ENCODE data around the gene TIAM2.
"Not testable (repeated sequence)": the region's sequence is repeated elsewhere in the genome, so short reads cannot be mapped to it uniquely, and the experiment has no call there.

Gene TIAM2

GRCh38 chr6:155230975-155231374 lies 235.9 kb downstream of the TIAM2 start:
- not testable (repeated sequence) for H3K36me3 ChIP-seq (ENCODE audit: insufficient read depth, low read depth, low read length); H3K4me3 ChIP-seq (ENCODE audit: low read length); H3K4me1 ChIP-seq (ENCODE audit: insufficient read depth, low read length); H3K9me3 ChIP-seq (ENCODE audit: insufficient read depth, low read depth, low read length); H3K27ac ChIP-seq (ENCODE audit: low read length); H3K27me3 ChIP-seq (ENCODE audit: insufficient read depth, low read length); H3K9ac ChIP-seq (ENCODE audit: low read depth, low read length)

- no peaks in the 10 kb centered on the region; the same call in 1 of the 2 replicates for H3K36me3 ChIP-seq (ENCODE audit: insufficient read depth, low read depth, low read length)
- no peaks in the 10 kb centered on the region for H3K27me3 ChIP-seq (ENCODE audit: insufficient read depth, low read length)
- H3K4me3 ChIP-seq (ENCODE audit: low read length): no peak overlapping the region
- peaks cover 18% of the 10 kb centered on the region for H3K9me3 ChIP-seq (ENCODE audit: insufficient read depth, low read depth, low read length)
- no peak overlapping the region for H3K9ac ChIP-seq (ENCODE audit: low read depth, low read length)
- no peak overlapping the region for H3K27ac ChIP-seq (ENCODE audit: low read length)
- H3K4me1 ChIP-seq (ENCODE audit: insufficient read depth, low read length): 0 out of 2 replicates have a peak, but pooled peaks cover under 1% of the 10 kb centered on the region
Measured at GRCh38 chr6:155232848-155233247, 237.7 kb downstream of the TIAM2 start.

- no peaks in the 10 kb centered on the region for H3K4me1 ChIP-seq (ENCODE audit: insufficient read depth, low read length)
- H3K27ac ChIP-seq (ENCODE audit: low read length): no peak overlapping the region
- peaks cover 31% of the 10 kb centered on the region for H3K9me3 ChIP-seq (ENCODE audit: insufficient read depth, low read depth, low read length)
- no peaks in the 10 kb centered on the region for H3K27me3 ChIP-seq (ENCODE audit: insufficient read depth, low read length)
- no peak overlapping the region for H3K9ac ChIP-seq (ENCODE audit: low read depth, low read length)
- no peaks in the 10 kb centered on the region; the same call in 1 of the 2 replicates for H3K36me3 ChIP-seq (ENCODE audit: insufficient read depth, low read depth, low read length)
- no peak overlapping the region for H3K4me3 ChIP-seq (ENCODE audit: low read length)
Measured at GRCh38 chr6:155234167-155234566, 239.1 kb downstream of the TIAM2 start.

GRCh38 chr6:155234687-155235086 lies 239.6 kb downstream of the TIAM2 start:
- Histone ChIP-seq H3K27ac (ENCODE audit: low read length) (no peak overlapping the region), H3K4me1 (ENCODE audit: insufficient read depth, low read length) (no peaks in the 10 kb centered on the region), H3K27me3 (ENCODE audit: insufficient read depth, low read length) (no peaks in the 10 kb centered on the region), H3K36me3 (ENCODE audit: insufficient read depth, low read depth, low read length) (no peaks in the 10 kb centered on the region), H3K9ac (ENCODE audit: low read depth, low read length) (no peak overlapping the region), H3K9me3 (ENCODE audit: insufficient read depth, low read depth, low read length) (peaks cover 32% of the 10 kb centered on the region), H3K4me3 (ENCODE audit: low read length) (no peak overlapping the region)

GRCh38 chr6:155235087-155235486 lies 240.0 kb downstream of the TIAM2 start:
- Histone ChIP-seq H3K4me3 (ENCODE audit: low read length) (no peak overlapping the region), H3K9me3 (ENCODE audit: insufficient read depth, low read depth, low read length) (peaks cover 32% of the 10 kb centered on the region), H3K27me3 (ENCODE audit: insufficient read depth, low read length) (no peaks in the 10 kb centered on the region), H3K27ac (ENCODE audit: low read length) (no peak overlapping the region), H3K36me3 (ENCODE audit: insufficient read depth, low read depth, low read length) (no peaks in the 10 kb centered on the region), H3K4me1 (ENCODE audit: insufficient read depth, low read length) (no peaks in the 10 kb centered on the region), H3K9ac (ENCODE audit: low read depth, low read length) (no peak overlapping the region)

- H3K36me3 ChIP-seq (ENCODE audit: insufficient read depth, low read depth, low read length): peaks cover 8% of the 10 kb centered on the region; the same call in 1 of the 2 replicates
- H3K4me3 ChIP-seq (ENCODE audit: low read length): no peak overlapping the region
- no peaks in the 10 kb centered on the region for H3K4me1 ChIP-seq (ENCODE audit: insufficient read depth, low read length)
- H3K9ac ChIP-seq (ENCODE audit: low read depth, low read length): no peak overlapping the region
- H3K27me3 ChIP-seq (ENCODE audit: insufficient read depth, low read length): no peaks in the 10 kb centered on the region
- H3K9me3 ChIP-seq (ENCODE audit: insufficient read depth, low read depth, low read length): peaks cover 32% of the 10 kb centered on the region
- no peak overlapping the region for H3K27ac ChIP-seq (ENCODE audit: low read length)
Measured at GRCh38 chr6:155237613-155238012, 242.5 kb downstream of the TIAM2 start.

GRCh38 chr6:155240905-155241600 lies 245.9 kb downstream of the TIAM2 start:
- no peak overlapping the region for H3K4me3 ChIP-seq (ENCODE audit: low read length)
- H3K9ac ChIP-seq (ENCODE audit: low read depth, low read length): no peak overlapping the region
- no peaks in the 10 kb centered on the region for H3K4me1 ChIP-seq (ENCODE audit: insufficient read depth, low read length)
- H3K36me3 ChIP-seq (ENCODE audit: insufficient read depth, low read depth, low read length): peaks cover 30% of the 10 kb centered on the region
- peaks cover 29% of the 10 kb centered on the region for H3K9me3 ChIP-seq (ENCODE audit: insufficient read depth, low read depth, low read length)
- H3K27ac ChIP-seq (ENCODE audit: low read length): no peak overlapping the region
- no peaks in the 10 kb centered on the region for H3K27me3 ChIP-seq (ENCODE audit: insufficient read depth, low read length)

- Histone ChIP-seq H3K4me1 (ENCODE audit: insufficient read depth, low read length) (no peaks in the 10 kb centered on the region), H3K9ac (ENCODE audit: low read depth, low read length) (no peak overlapping the region), H3K36me3 (ENCODE audit: insufficient read depth, low read depth, low read length) (peaks cover 38% of the 10 kb centered on the region), H3K4me3 (ENCODE audit: low read length) (no peak overlapping the region), H3K27ac (ENCODE audit: low read length) (no peak overlapping the region), H3K27me3 (ENCODE audit: insufficient read depth, low read length) (no peaks in the 10 kb centered on the region), H3K9me3 (ENCODE audit: insufficient read depth, low read depth, low read length) (peaks cover 23% of the 10 kb centered on the region)
Measured at GRCh38 chr6:155241966-155242365, 246.9 kb downstream of the TIAM2 start.

- no peak overlapping the region for H3K27ac ChIP-seq (ENCODE audit: low read length)
- H3K9me3 ChIP-seq (ENCODE audit: insufficient read depth, low read depth, low read length): no peaks in the 10 kb centered on the region
- no peaks in the 10 kb centered on the region for H3K4me1 ChIP-seq (ENCODE audit: insufficient read depth, low read length)
- no peak overlapping the region for H3K4me3 ChIP-seq (ENCODE audit: low read length)
- no peak overlapping the region for H3K9ac ChIP-seq (ENCODE audit: low read depth, low read length)
- peaks cover 47% of the 10 kb centered on the region for H3K36me3 ChIP-seq (ENCODE audit: insufficient read depth, low read depth, low read length)
- H3K27me3 ChIP-seq (ENCODE audit: insufficient read depth, low read length): no peaks in the 10 kb centered on the region
Measured at GRCh38 chr6:155244434-155244833, 249.3 kb downstream of the TIAM2 start.

- Histone ChIP-seq H3K9ac (ENCODE audit: low read depth, low read length) (no peak overlapping the region), H3K4me3 (ENCODE audit: low read length) (no peak overlapping the region), H3K9me3 (ENCODE audit: insufficient read depth, low read depth, low read length) (no peaks in the 10 kb centered on the region), H3K27ac (ENCODE audit: low read length) (no peak overlapping the region), H3K27me3 (ENCODE audit: insufficient read depth, low read length) (no peaks in the 10 kb centered on the region), H3K4me1 (ENCODE audit: insufficient read depth, low read length) (no peaks in the 10 kb centered on the region), H3K36me3 (ENCODE audit: insufficient read depth, low read depth, low read length) (peaks cover 54% of the 10 kb centered on the region)
Measured at GRCh38 chr6:155245193-155245592, 250.1 kb downstream of the TIAM2 start.

GRCh38 chr6:155245831-155246230 lies 250.7 kb downstream of the TIAM2 start:
- Histone ChIP-seq H3K4me1 (ENCODE audit: insufficient read depth, low read length) (no peaks in the 10 kb centered on the region), H3K36me3 (ENCODE audit: insufficient read depth, low read depth, low read length) (peaks cover 54% of the 10 kb centered on the region), H3K27me3 (ENCODE audit: insufficient read depth, low read length) (no peaks in the 10 kb centered on the region), H3K4me3 (ENCODE audit: low read length) (no peak overlapping the region), H3K27ac (ENCODE audit: low read length) (no peak overlapping the region), H3K9ac (ENCODE audit: low read depth, low read length) (no peak overlapping the region), H3K9me3 (ENCODE audit: insufficient read depth, low read depth, low read length) (no peaks in the 10 kb centered on the region)

- Histone ChIP-seq H3K4me3 (ENCODE audit: low read length) (no peak overlapping the region), H3K9me3 (ENCODE audit: insufficient read depth, low read depth, low read length) (no peaks in the 10 kb centered on the region), H3K9ac (ENCODE audit: low read depth, low read length) (no peak overlapping the region), H3K27ac (ENCODE audit: low read length) (no peak overlapping the region), H3K36me3 (ENCODE audit: insufficient read depth, low read depth, low read length) (peaks cover 61% of the 10 kb centered on the region), H3K4me1 (ENCODE audit: insufficient read depth, low read length) (no peaks in the 10 kb centered on the region), H3K27me3 (ENCODE audit: insufficient read depth, low read length) (no peaks in the 10 kb centered on the region)
Measured at GRCh38 chr6:155246825-155247224, 251.7 kb downstream of the TIAM2 start.

Measured in iPS-20b (cell line).